ENCODE data around the gene IL17B. TPM values are rescaled to one million over a fixed set of nuclear protein-coding genes. Genes with fewer than 3 reads are reported as not detected.

Gene IL17B
- total RNA-seq, 3 donors from 2014 or later = 0.64 to 5.6 (median 5.4) TPM

DNA sequence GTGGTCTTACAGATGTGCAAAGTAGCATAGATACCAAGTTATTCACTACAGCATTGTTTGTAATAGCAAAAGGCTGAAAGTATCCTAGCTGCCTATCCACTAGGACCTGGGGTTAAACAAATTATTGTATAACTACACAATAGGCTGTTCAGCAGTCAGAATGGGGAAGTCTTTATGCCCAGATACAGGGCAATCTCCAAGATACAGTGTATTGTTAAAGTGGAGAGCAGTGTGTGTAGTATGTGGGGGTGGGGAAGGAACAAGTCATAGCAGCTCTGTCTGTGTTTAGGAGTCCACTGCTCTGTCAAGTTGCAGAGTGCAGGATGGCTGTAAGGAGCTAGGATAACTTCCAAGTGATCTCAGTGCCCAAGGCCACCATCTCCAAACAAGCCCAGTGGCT is 15.7 kb downstream of the IL17B start:
- Histone ChIP-seq H3K4me3 (no peak overlapping the region), H3K27me3 (no peaks in the 10 kb centered on the region), H3K9me3 (no peaks in the 10 kb centered on the region), H3K4me1 (no peaks in the 10 kb centered on the region), H3K27ac (no peak overlapping the region), H3K36me3 (no peaks in the 10 kb centered on the region)
- TF ChIP-seq POLR2AphosphoS5 (IDR thresholded peaks at IDR 0.05) = no peak
- TF ChIP-seq POLR2A (IDR thresholded peaks at IDR 0.05) = no peak
- TF ChIP-seq CTCF (IDR thresholded peaks at IDR 0.05) = no peak
- intact Hi-C loops (cut with DNase I; ENCODE audit: low total_unique reads) = loop anchor here (10.0 kb wide), 1 partner anchor 201 kb away; no protein-coding TSS in a partner anchor
- no peak for DNase-seq (ENCODE audit: low spot score in 2 of 2)

GRCh38 chr5:149362541-149362940 is 16.6 kb downstream of the IL17B start:
- no peak for TF ChIP-seq POLR2AphosphoS5 (IDR thresholded peaks at IDR 0.05)
- no peak for TF ChIP-seq CTCF (IDR thresholded peaks at IDR 0.05)
- no peak for TF ChIP-seq POLR2A (IDR thresholded peaks at IDR 0.05)
- intact Hi-C loops (cut with DNase I; ENCODE audit: low total_unique reads) = loop anchor here (10.0 kb wide), 1 partner anchor 202 kb away; no protein-coding TSS in a partner anchor
- H3K27ac ChIP-seq = no peak overlapping the region
- no peaks in the 10 kb centered on the region for H3K9me3 ChIP-seq
- H3K36me3 ChIP-seq = no peaks in the 10 kb centered on the region
- DNase-seq (ENCODE audit: low spot score in 2 of 2) = no peak
- H3K27me3 ChIP-seq = no peaks in the 10 kb centered on the region
- H3K4me1 ChIP-seq = no peaks in the 10 kb centered on the region
- no peak overlapping the region for H3K4me3 ChIP-seq

GRCh38 chr5:149360272-149360671 is 18.8 kb downstream of the IL17B start:
- no peaks in the 10 kb centered on the region for H3K4me1 ChIP-seq
- DNase-seq (ENCODE audit: low spot score in 2 of 2) = no peak
- H3K9me3 ChIP-seq = no peaks in the 10 kb centered on the region
- no peaks in the 10 kb centered on the region for H3K27me3 ChIP-seq
- H3K36me3 ChIP-seq = no peaks in the 10 kb centered on the region
- H3K27ac ChIP-seq = no peak overlapping the region
- intact Hi-C loops (cut with DNase I; ENCODE audit: low total_unique reads) = loop anchor here (10.0 kb wide), 1 partner anchor 205 kb away; no protein-coding TSS in a partner anchor
- no peak overlapping the region for H3K4me3 ChIP-seq
- TF ChIP-seq POLR2A (IDR thresholded peaks at IDR 0.05) (no peak), POLR2AphosphoS5 (IDR thresholded peaks at IDR 0.05) (no peak), CTCF (IDR thresholded peaks at IDR 0.05) (no peak)

GRCh38 chr5:149358868-149359495 is 20.1 kb downstream of the IL17B start:
- no peaks in the 10 kb centered on the region for H3K9me3 ChIP-seq
- no peak for TF ChIP-seq POLR2AphosphoS5 (IDR thresholded peaks at IDR 0.05)
- no peak for TF ChIP-seq CTCF (IDR thresholded peaks at IDR 0.05)
- no peak for TF ChIP-seq POLR2A (IDR thresholded peaks at IDR 0.05)
- DNase-seq (ENCODE audit: low spot score in 2 of 2) = no peak
- H3K27me3 ChIP-seq = no peaks in the 10 kb centered on the region
- H3K4me3 ChIP-seq = no peak overlapping the region
- no peak overlapping the region for H3K27ac ChIP-seq
- H3K36me3 ChIP-seq = no peaks in the 10 kb centered on the region
- intact Hi-C loops (cut with DNase I; ENCODE audit: low total_unique reads) = no loop called here
- H3K4me1 ChIP-seq = no peaks in the 10 kb centered on the region

- no peaks in the 10 kb centered on the region for H3K9me3 ChIP-seq
- no peaks in the 10 kb centered on the region for H3K27me3 ChIP-seq
- TF ChIP-seq POLR2AphosphoS5 (IDR thresholded peaks at IDR 0.05) (no peak), CTCF (IDR thresholded peaks at IDR 0.05) (no peak), POLR2A (IDR thresholded peaks at IDR 0.05) (no peak)
- H3K4me1 ChIP-seq = no peaks in the 10 kb centered on the region
- H3K36me3 ChIP-seq = no peaks in the 10 kb centered on the region
- DNase-seq (ENCODE audit: low spot score in 2 of 2) = no peak
- H3K4me3 ChIP-seq = peak overlapping the region; percentile 56 to 87 (median 74)
- H3K27ac ChIP-seq = peak overlapping the region; percentile 57 to 65
- intact Hi-C loops (cut with DNase I; ENCODE audit: low total_unique reads) = no loop called here
Observed at GRCh38 chr5:149358294-149358651, 20.8 kb downstream of the IL17B start.

Data from breast epithelium (tissue), 4 donors.